IMR-90 (cell line): Measurements from ENCODE around the gene KCNMB2. TPM values are rescaled to one million over a fixed set of nuclear protein-coding genes. Genes with fewer than 3 reads are reported as not detected.

Source experiments
- ATAC-seq: fragments of 200-7000 bp; cut with Tn5 transposase; 2 replicates; pipeline ENCODE4 v1.9.1; 2020; ENCODE audit warnings: low read depth, mild to moderate bottlenecking, moderate library complexity
- BruUV-seq: library from RNA; stranded (reverse); fragments of 400-500 nt; replicated peaks from 2 replicates; lab custom pipeline; 2021; lab: Mats Ljungman, UMichigan
- CTCF ChIA-PET: fragments of 300-600 bp; formaldehyde crosslinking; extraction: SDS; loops from one replicate; lab custom pipeline; 2021; ENCODE audit warnings: antibody characterized with exemption; lab: Yijun Ruan, JAX
- POLR2A ChIA-PET: fragments of 300-600 bp; sonication (Branson Sonifier 250); formaldehyde crosslinking; loops from one replicate; lab custom pipeline; 2022; ENCODE audit warnings: antibody characterized with exemption; ENCODE audit not compliant: unreplicated experiment; lab: Charles Lee
- DNase-seq: peaks from one replicate; pipeline ENCODE4 v3.0.0; 2013
- H2AFZ ChIP-seq: replicated peaks from 2 replicates; pipeline ENCODE3; 2013; ENCODE audit warnings: low read length, mild to moderate bottlenecking; ENCODE audit not compliant: poor library complexity
- H2AK5ac ChIP-seq: 2 replicates; pipeline ENCODE4 v1.6.1; 2013; ENCODE audit warnings: low read depth, low read length, inconsistent platforms
- H2AK9ac ChIP-seq: replicated peaks from 2 replicates; pipeline ENCODE3; 2013; ENCODE audit warnings: mild to moderate bottlenecking, low read depth, low read length, moderate library complexity; ENCODE audit not compliant: poor library complexity
- H2BK120ac ChIP-seq: 2 replicates; pipeline ENCODE4 v1.6.1; 2013; ENCODE audit warnings: low read depth, low read length, inconsistent platforms
- H2BK15ac ChIP-seq: 3 replicates; pipeline ENCODE4 v1.6.1; 2013; ENCODE audit warnings: low read depth, low read length, inconsistent platforms
- H2BK20ac ChIP-seq: 2 replicates; pipeline ENCODE4 v1.6.1; 2013; ENCODE audit warnings: low read depth, mild to moderate bottlenecking, inconsistent platforms, low read length, moderate library complexity
- H2BK5ac ChIP-seq: 2 replicates; pipeline ENCODE4 v1.6.1; 2013; ENCODE audit warnings: mild to moderate bottlenecking, low read depth, low read length, inconsistent platforms; ENCODE audit not compliant: poor library complexity, severe bottlenecking
- H3K14ac ChIP-seq: replicated peaks from 2 replicates; pipeline ENCODE4 v1.6.1; 2013; ENCODE audit warnings: low read depth, low read length, inconsistent platforms
- H3K18ac ChIP-seq: 2 replicates; pipeline ENCODE4 v1.6.1; 2013; ENCODE audit warnings: low read depth, low read length, control low read depth
- H3K23ac ChIP-seq: 2 replicates; pipeline ENCODE4 v1.6.1; 2013; ENCODE audit warnings: low read depth, low read length, inconsistent platforms
- H3K27ac ChIP-seq: 2 replicates; pipeline ENCODE4 v1.5.1; 2013; ENCODE audit warnings: mild to moderate bottlenecking, control low read depth, low read length; ENCODE audit not compliant: insufficient read depth
- H3K27me3 ChIP-seq: 2 replicates; pipeline ENCODE4 v1.6.1; 2013; ENCODE audit warnings: low read length; ENCODE audit not compliant: control insufficient read depth, insufficient read depth
- H3K36me3 ChIP-seq: 2 replicates; pipeline ENCODE4 v1.6.1; 2013; ENCODE audit warnings: low read length, mixed read lengths; ENCODE audit not compliant: control insufficient read depth, insufficient read depth
- H3K4ac ChIP-seq: 2 replicates; pipeline ENCODE4 v1.6.1; 2013; ENCODE audit warnings: low read depth, low read length, inconsistent platforms
- H3K4me1 ChIP-seq: 2 replicates; pipeline ENCODE4 v1.6.1; 2013; ENCODE audit warnings: low read length, mixed read lengths; ENCODE audit not compliant: control insufficient read depth, insufficient read depth
- H3K4me2 ChIP-seq: 2 replicates; pipeline ENCODE4 v1.6.1; 2013; ENCODE audit warnings: low read depth, mild to moderate bottlenecking, control low read depth, low read length, moderate library complexity
- H3K4me3 ChIP-seq: 2 replicates; pipeline ENCODE4 v1.5.1; 2013; ENCODE audit warnings: low read depth, mild to moderate bottlenecking, control low read depth, low read length, moderate library complexity; ENCODE audit not compliant: insufficient read depth
- H3K56ac ChIP-seq: 2 replicates; pipeline ENCODE4 v1.6.1; 2013; ENCODE audit warnings: low read length, inconsistent platforms; ENCODE audit not compliant: insufficient read depth; ENCODE audit errors: extremely low read depth
- H3K79me1 ChIP-seq, 2 experiments: 2 replicates each; pipeline ENCODE4 v1.6.1; 2013; ENCODE audit warnings: low read length in 2 of 2, inconsistent platforms in 1 of 2, low read depth in 1 of 2
- H3K9ac ChIP-seq: 2 replicates; pipeline ENCODE4 v1.6.1; 2013; ENCODE audit warnings: low read depth, low read length, control low read depth
- H3K9me1 ChIP-seq: 2 replicates; pipeline ENCODE4 v1.6.1; 2013; ENCODE audit warnings: low read length, inconsistent platforms; ENCODE audit not compliant: insufficient read depth
- H3K9me3 ChIP-seq: 2 replicates; pipeline ENCODE4 v1.6.1; 2013; ENCODE audit warnings: low read length; ENCODE audit not compliant: control insufficient read depth, insufficient read depth
- H4K20me1 ChIP-seq: 2 replicates; pipeline ENCODE4 v1.6.1; 2013; ENCODE audit warnings: low read length, inconsistent platforms; ENCODE audit not compliant: insufficient read depth
- H4K5ac ChIP-seq: 2 replicates; pipeline ENCODE4 v1.6.1; 2013; ENCODE audit warnings: mild to moderate bottlenecking, low read depth, low read length, control low read depth
- H4K8ac ChIP-seq, 2 experiments: 2 replicates each; pipeline ENCODE4 v1.6.1; 2013; ENCODE audit warnings: low read depth in 2 of 2, low read length in 2 of 2, control low read depth in 1 of 2, inconsistent platforms in 1 of 2
- H4K91ac ChIP-seq: 2 replicates; pipeline ENCODE4 v1.6.1; 2013; ENCODE audit warnings: low read depth, low read length, inconsistent platforms; ENCODE audit not compliant: insufficient read depth
- BHLHE40 ChIP-seq: fragments of 150-350 bp; IDR thresholded peaks from 2 replicates; pipeline ENCODE4 v1.6.1; 2016; ENCODE audit warnings: mild to moderate bottlenecking, low read depth, low read length
- CEBPB ChIP-seq: IDR thresholded peaks from 2 replicates; pipeline ENCODE4 v1.6.1; 2012; ENCODE audit warnings: low read depth, low read length, improper control_type of control experiment
- CHD1 ChIP-seq: IDR thresholded peaks from 2 replicates; pipeline ENCODE4 v1.6.1; 2012; ENCODE audit warnings: low read depth, low read length, improper control_type of control experiment
- FOS ChIP-seq: fragments of 150-350 bp; IDR thresholded peaks from 2 replicates; pipeline ENCODE4 v1.6.1; 2016; ENCODE audit warnings: low read depth, low read length
- MAFK ChIP-seq: IDR thresholded peaks from 2 replicates; pipeline ENCODE4 v1.6.1; 2012; ENCODE audit warnings: low read depth, low read length, improper control_type of control experiment
- MAZ ChIP-seq: IDR thresholded peaks from 2 replicates; pipeline ENCODE4 v1.6.1; 2012; ENCODE audit warnings: low read depth, mild to moderate bottlenecking, low read length, improper control_type of control experiment, moderate library complexity, borderline replicate concordance
- MXI1 ChIP-seq: IDR thresholded peaks from 2 replicates; pipeline ENCODE4 v1.6.1; 2012; ENCODE audit warnings: low read depth, mild to moderate bottlenecking, low read length, moderate library complexity, borderline replicate concordance
- NFE2L2 ChIP-seq: fragments of 150-350 bp; IDR thresholded peaks from 2 replicates; pipeline ENCODE4 v1.6.1; 2016; ENCODE audit warnings: low read depth, mild to moderate bottlenecking, low read length
- POLR2A ChIP-seq: IDR thresholded peaks from 2 replicates; pipeline ENCODE4 v1.6.1; 2012; ENCODE audit warnings: mild to moderate bottlenecking, low read depth, low read length
- RAD21 ChIP-seq: IDR thresholded peaks from 2 replicates; pipeline ENCODE4 v1.6.1; 2012; ENCODE audit warnings: low read length, improper control_type of control experiment
- RCOR1 ChIP-seq: IDR thresholded peaks from 2 replicates; pipeline ENCODE4 v1.6.1; 2012; ENCODE audit warnings: mild to moderate bottlenecking, low read length, improper control_type of control experiment; ENCODE audit not compliant: insufficient replicate concordance
- RFX5 ChIP-seq: IDR thresholded peaks from 2 replicates; pipeline ENCODE4 v1.8.0; 2012; ENCODE audit warnings: low read depth, mild to moderate bottlenecking, low read length, moderate library complexity
- SMC3 ChIP-seq: fragments of 150-350 bp; IDR thresholded peaks from 2 replicates; pipeline ENCODE4 v1.6.1; 2016; ENCODE audit warnings: low read depth, mild to moderate bottlenecking, antibody characterized with exemption, low read length, moderate library complexity
- WGBS, 2 experiments: methylation state at CpG; one replicate each; pipeline versions ENCODE4 v1.1.5 to v1.1.7; 2013; ENCODE audit warnings: missing lambda C conversion rate in 2 of 2; ENCODE audit not compliant: insufficient read length in 1 of 2; ENCODE audit errors: extremely low coverage in 2 of 2; 5-methylcytosine and 5-hydroxymethylcytosine counted together
- dilution Hi-C: fragments of 300-500 bp; cut with HindIII; formaldehyde crosslinking; loops from one replicate; pipeline ENCODE4 v1.14.3; 2018; ENCODE audit warnings: low sequenced_read_pairs; ENCODE audit not compliant: unreplicated experiment
- in situ Hi-C: fragments of 300-500 bp; cut with MboI; formaldehyde crosslinking; loops from 3 replicates; pipeline ENCODE4 v1.14.3; 2019; ENCODE audit warnings: low sequenced_read_pairs, inconsistent platforms, mixed read lengths
- intact Hi-C: fragments of 100-400 bp; cut with micrococcal nuclease; formaldehyde crosslinking; loops from 2 replicates; pipeline ENCODE4 v1.10.0; 2022
- polyA plus RNA-seq, 3 experiments: library from polyadenylated mRNA; depleted of rRNA; stranded (reverse); fragments of >200 nt; gene quantifications; 2 replicates each; pipeline ENCODE4 v1.2.3, GENCODE V29; 2012; ENCODE audit warnings: low replicate concordance in 1 of 3
- total RNA-seq: library from RNA; depleted of rRNA; stranded (reverse); fragments of >200 nt; gene quantifications from 2 replicates; pipeline ENCODE4 v1.2.3, GENCODE V29; 2012
- TF ChIP-seq, protein P1 (sequence below): fragments of 150-350 bp; IDR thresholded peaks from 2 replicates; pipeline ENCODE4 v1.6.1; 2017; ENCODE audit warnings: mild to moderate bottlenecking, antibody characterized with exemption, low read length, low read depth
- TF ChIP-seq, protein P2 (sequence below): conservative IDR thresholded peaks from 2 replicates; pipeline ENCODE4 v1.5.1; 2012; ENCODE audit warnings: mild to moderate bottlenecking, low read depth, low read length, improper control_type of control experiment
- TF ChIP-seq, protein P3 (sequence below): fragments of 150-350 bp; IDR thresholded peaks from 2 replicates; pipeline ENCODE4 v1.6.1; 2016; ENCODE audit warnings: low read depth, mild to moderate bottlenecking, low read length, moderate library complexity, borderline replicate concordance

KCNMB2 gene
- total and polyA plus RNA-seq, 2 of the 4 experiments (the other 2 are of a cell fraction): not detected

DNA sequence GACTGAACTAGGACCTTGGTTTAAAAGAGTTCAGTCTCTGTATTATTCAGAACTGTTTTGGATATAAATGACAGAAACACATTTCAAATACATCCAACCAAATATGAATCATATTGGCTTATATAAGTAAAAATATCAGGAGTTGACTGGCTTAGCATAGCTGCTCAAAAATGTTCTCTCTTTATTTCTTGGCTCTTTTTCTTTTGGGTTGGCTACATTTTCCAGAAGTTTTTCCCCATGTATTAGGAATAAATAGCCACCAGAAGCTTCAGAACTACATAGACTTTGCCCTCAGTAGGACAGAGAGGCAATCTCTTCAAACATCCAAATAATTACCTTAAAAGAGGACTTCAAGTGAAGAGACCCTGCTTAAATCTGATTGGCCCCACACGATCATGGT is 32.7 kb downstream of the KCNMB2 start:
- H3K27me3 ChIP-seq: no peaks in the 10 kb centered on the region
- H3K79me1 ChIP-seq: no peaks in the 10 kb centered on the region
- no peak overlapping the region for H3K4me3 ChIP-seq
- no peak overlapping the region for H2BK15ac ChIP-seq
- H2BK20ac ChIP-seq: no peak overlapping the region
- H3K27ac ChIP-seq: no peak overlapping the region
- H2BK5ac ChIP-seq: no peak overlapping the region
- no peaks in the 10 kb centered on the region for H3K4me1 ChIP-seq
- H4K8ac ChIP-seq: no peak overlapping the region
- CTCF ChIA-PET: no interaction called here
- no peak overlapping the region for H4K5ac ChIP-seq
- in situ Hi-C loops: no loop called here
- ATAC-seq (no peak), DNase-seq (no peak)
- H3K9me3 ChIP-seq: no peaks in the 10 kb centered on the region
- no peak for TF ChIP-seq NFE2L2
- TF ChIP-seq, protein P1, sequence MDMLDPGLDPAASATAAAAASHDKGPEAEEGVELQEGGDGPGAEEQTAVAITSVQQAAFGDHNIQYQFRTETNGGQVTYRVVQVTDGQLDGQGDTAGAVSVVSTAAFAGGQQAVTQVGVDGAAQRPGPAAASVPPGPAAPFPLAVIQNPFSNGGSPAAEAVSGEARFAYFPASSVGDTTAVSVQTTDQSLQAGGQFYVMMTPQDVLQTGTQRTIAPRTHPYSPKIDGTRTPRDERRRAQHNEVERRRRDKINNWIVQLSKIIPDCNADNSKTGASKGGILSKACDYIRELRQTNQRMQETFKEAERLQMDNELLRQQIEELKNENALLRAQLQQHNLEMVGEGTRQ: no peak
- TF ChIP-seq, protein P2, sequence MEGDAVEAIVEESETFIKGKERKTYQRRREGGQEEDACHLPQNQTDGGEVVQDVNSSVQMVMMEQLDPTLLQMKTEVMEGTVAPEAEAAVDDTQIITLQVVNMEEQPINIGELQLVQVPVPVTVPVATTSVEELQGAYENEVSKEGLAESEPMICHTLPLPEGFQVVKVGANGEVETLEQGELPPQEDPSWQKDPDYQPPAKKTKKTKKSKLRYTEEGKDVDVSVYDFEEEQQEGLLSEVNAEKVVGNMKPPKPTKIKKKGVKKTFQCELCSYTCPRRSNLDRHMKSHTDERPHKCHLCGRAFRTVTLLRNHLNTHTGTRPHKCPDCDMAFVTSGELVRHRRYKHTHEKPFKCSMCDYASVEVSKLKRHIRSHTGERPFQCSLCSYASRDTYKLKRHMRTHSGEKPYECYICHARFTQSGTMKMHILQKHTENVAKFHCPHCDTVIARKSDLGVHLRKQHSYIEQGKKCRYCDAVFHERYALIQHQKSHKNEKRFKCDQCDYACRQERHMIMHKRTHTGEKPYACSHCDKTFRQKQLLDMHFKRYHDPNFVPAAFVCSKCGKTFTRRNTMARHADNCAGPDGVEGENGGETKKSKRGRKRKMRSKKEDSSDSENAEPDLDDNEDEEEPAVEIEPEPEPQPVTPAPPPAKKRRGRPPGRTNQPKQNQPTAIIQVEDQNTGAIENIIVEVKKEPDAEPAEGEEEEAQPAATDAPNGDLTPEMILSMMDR: no peak
- TF ChIP-seq MXI1: no peak
- no peak for TF ChIP-seq MAZ
- no peak for TF ChIP-seq FOS
- no peak for TF ChIP-seq MAFK
- TF ChIP-seq RCOR1: no peak
- no peak for TF ChIP-seq CEBPB
- no peak for TF ChIP-seq RFX5
- TF ChIP-seq BHLHE40: no peak
- TF ChIP-seq, protein P3, sequence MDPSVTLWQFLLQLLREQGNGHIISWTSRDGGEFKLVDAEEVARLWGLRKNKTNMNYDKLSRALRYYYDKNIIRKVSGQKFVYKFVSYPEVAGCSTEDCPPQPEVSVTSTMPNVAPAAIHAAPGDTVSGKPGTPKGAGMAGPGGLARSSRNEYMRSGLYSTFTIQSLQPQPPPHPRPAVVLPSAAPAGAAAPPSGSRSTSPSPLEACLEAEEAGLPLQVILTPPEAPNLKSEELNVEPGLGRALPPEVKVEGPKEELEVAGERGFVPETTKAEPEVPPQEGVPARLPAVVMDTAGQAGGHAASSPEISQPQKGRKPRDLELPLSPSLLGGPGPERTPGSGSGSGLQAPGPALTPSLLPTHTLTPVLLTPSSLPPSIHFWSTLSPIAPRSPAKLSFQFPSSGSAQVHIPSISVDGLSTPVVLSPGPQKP: no peak
- TF ChIP-seq CHD1: no peak
- no peak for TF ChIP-seq POLR2A
- TF ChIP-seq RAD21: no peak
- no peak for TF ChIP-seq SMC3
- H3K56ac ChIP-seq: no peak overlapping the region
- H4K20me1 ChIP-seq: no peaks in the 10 kb centered on the region
- dilution Hi-C loops: no loop called here
- H3K23ac ChIP-seq: no peak overlapping the region
- no peak overlapping the region for H3K4ac ChIP-seq
- H3K9ac ChIP-seq: no peak overlapping the region
- H3K14ac ChIP-seq: no peak overlapping the region
- H3K9me1 ChIP-seq: no peaks in the 10 kb centered on the region
- no peaks in the 10 kb centered on the region for H3K36me3 ChIP-seq
- no peak overlapping the region for H2AFZ ChIP-seq
- no peak overlapping the region for H3K4me2 ChIP-seq
- intact Hi-C loops: no loop called here
- no peak overlapping the region for H3K18ac ChIP-seq
- POLR2A ChIA-PET: no interaction called here
- no peak overlapping the region for H2AK9ac ChIP-seq
- BruUV-seq: no TSS peak
- no peak overlapping the region for H4K91ac ChIP-seq
- WGBS, 2 experiments: 40% methylated on average over 1 of the region's 1 CpG; no CpG with 5 or more reads in 1 of the 2 experiments
- H2BK120ac ChIP-seq: no peak overlapping the region
- no peak overlapping the region for H2AK5ac ChIP-seq
